Gastrocnemius medialis (tissue), 4 donors: ENCODE results near the gene PPP6R2. TPM values are rescaled to one million over a fixed set of nuclear protein-coding genes. Genes with fewer than 3 reads are reported as not detected.
"Not testable (repeated sequence)": the region's sequence is repeated elsewhere in the genome, so short reads cannot be mapped to it uniquely, and the experiment has no call there.

Experiments used
- ATAC-seq, 2 donors: fragments of 150-250 bp; one replicate each; pipeline ENCODE4 v1.9.1; 2016
- DNase-seq, 2 donors: peaks; one replicate each; pipeline ENCODE4 v3.0.0-alpha.2; 2019
- H3K27ac ChIP-seq, 4 donors: fragments of 200-600 bp; sonication (generic); 1 replicate in 1 of 4; 2 replicates in 3 of 4; pipeline ENCODE4 v1.5.1; 2016 to 2018; ENCODE audit warnings: mild to moderate bottlenecking in 2 of 4, moderate library complexity in 1 of 4
- H3K27me3 ChIP-seq, 3 donors: fragments of 200-600 bp; sonication (generic) in 2 of 3; 1 replicate in 1 of 3; 2 replicates in 2 of 3; pipeline versions ENCODE4 v1.5.1 to v1.6.0; 2016 to 2019; ENCODE audit warnings: mild to moderate bottlenecking in 1 of 3, moderate library complexity in 1 of 3
- H3K36me3 ChIP-seq, 2 donors: fragments of 200-600 bp; sonication (generic) in 1 of 2; one replicate each; pipeline ENCODE4 v1.5.1; 2017 to 2018
- H3K4me1 ChIP-seq, 2 donors: fragments of 200-600 bp; sonication (generic) in 1 of 2; one replicate each; pipeline ENCODE4 v1.5.1; 2016 to 2017; ENCODE audit warnings: mild to moderate bottlenecking in 2 of 2
- H3K4me3 ChIP-seq, 4 donors: fragments of 200-600 bp; sonication (generic) in 3 of 4; 1 replicate in 1 of 4; 2 replicates in 3 of 4; pipeline ENCODE4 v1.5.1; 2016 to 2019; ENCODE audit warnings: mild to moderate bottlenecking in 2 of 4
- H3K9me3 ChIP-seq, 3 donors: fragments of 200-600 bp; sonication (generic) in 2 of 3; 1 replicate in 1 of 3; 2 replicates in 2 of 3; pipeline ENCODE4 v1.5.1; 2016 to 2019
- CTCF ChIP-seq, 5 experiments: fragments of 450-650 bp in 3 of 5; fragments of 200-600 bp in 2 of 5; sonication (generic) in 2 of 5; IDR thresholded peaks in 4 of 5; conservative IDR thresholded peaks in 1 of 5; 1 replicate in 4 of 5; 2 replicates in 1 of 5; pipeline ENCODE4 v1.5.1; 2016 to 2019; ENCODE audit warnings: antibody characterized with exemption in 5 of 5, mild to moderate bottlenecking in 3 of 5, moderate library complexity in 3 of 5
- POLR2A ChIP-seq, 2 donors: fragments of 450-650 bp; IDR thresholded peaks; one replicate each; pipeline ENCODE4 v1.6.1; 2017; ENCODE audit warnings: antibody characterized with exemption in 2 of 2, mild to moderate bottlenecking in 2 of 2, moderate library complexity in 2 of 2
- in situ Hi-C, 4 donors: fragments of 200-750 bp; cut with MboI; loops; one replicate each; pipeline versions ENCODE4 v1.15.0 to v1.8.0; 2017; ENCODE audit warnings: low sequenced_read_pairs in 4 of 4
- intact Hi-C: fragments of 100-400 bp; cut with DNase I; formaldehyde crosslinking; loops from one replicate; pipeline ENCODE4 v1.15.1; 2023; ENCODE audit warnings: low total_unique reads
- total RNA-seq, 4 donors: library from RNA; depleted of rRNA; stranded (reverse); fragments of >200 nt; gene quantifications; one replicate each; pipeline versions ENCODE4 v1.1.0 to v1.2.3, GENCODE V29; 2016

PPP6R2 gene
- total RNA-seq, 4 donors from 2014 or later = 55.7 to 96.2 (median 74.1) TPM

GRCh38 chr22:50406416-50407170 lies 63.5 kb downstream of the PPP6R2 start:
- peaks cover 0 to 26% of the 10 kb centered on the region in 2 donors for H3K36me3 ChIP-seq
- DNase-seq (no peak), ATAC-seq (no peak)
- no peaks in the 10 kb centered on the region for H3K27me3 ChIP-seq
- H3K4me1 ChIP-seq = peaks cover 0 to 4% of the 10 kb centered on the region in 2 donors
- in situ Hi-C loops (no loop called here), intact Hi-C loops (no loop called here)
- H3K27ac ChIP-seq = no peak overlapping the region
- no peak for TF ChIP-seq POLR2A (IDR thresholded peaks at IDR 0.05)
- no peak for TF ChIP-seq CTCF (IDR thresholded peaks at IDR 0.05 in 4 of 5, conservative IDR thresholded peaks at IDR 0.05 in 1 of 5)
- H3K9me3 ChIP-seq = no peaks in the 10 kb centered on the region
- no peak overlapping the region for H3K4me3 ChIP-seq

- Histone ChIP-seq H3K9me3 (no peaks in the 10 kb centered on the region), H3K4me3 (no peak overlapping the region), H3K27me3 (no peaks in the 10 kb centered on the region), H3K4me1 (peaks cover 0 to 4% of the 10 kb centered on the region in 2 donors), H3K27ac (no peak overlapping the region), H3K36me3 (peaks cover 0 to 30% of the 10 kb centered on the region in 2 donors)
- in situ Hi-C loops = no loop called here
- no peak for TF ChIP-seq POLR2A (IDR thresholded peaks at IDR 0.05)
- TF ChIP-seq CTCF (IDR thresholded peaks at IDR 0.05 in 4 of 5, conservative IDR thresholded peaks at IDR 0.05 in 1 of 5) = no peak
- ATAC-seq (no peak), DNase-seq (no peak)
- intact Hi-C loops = no loop called here
These were observed 65.2 kb downstream of the PPP6R2 start for GRCh38 chr22:50408311-50408710.

GRCh38 chr22:50408954-50409353 lies 65.8 kb downstream of the PPP6R2 start:
- intact Hi-C loops, in situ Hi-C loops: not testable (repeated sequence)
- H3K36me3 ChIP-seq = peaks cover 0 to 36% of the 10 kb centered on the region in 2 donors

GRCh38 chr22:50414476-50415248 lies 71.5 kb downstream of the PPP6R2 start:
- in situ Hi-C loops = no loop called here
- Histone ChIP-seq H3K9me3 (no peaks in the 10 kb centered on the region), H3K36me3 (peaks cover 0 to 70% of the 10 kb centered on the region in 2 donors), H3K4me1 (no peaks in the 10 kb centered on the region), H3K4me3 (no peak overlapping the region), H3K27ac (no peak overlapping the region), H3K27me3 (no peaks in the 10 kb centered on the region)
- TF ChIP-seq CTCF (IDR thresholded peaks at IDR 0.05 in 4 of 5, conservative IDR thresholded peaks at IDR 0.05 in 1 of 5) (no peak), POLR2A (IDR thresholded peaks at IDR 0.05) (no peak)
- intact Hi-C loops = no loop called here
- DNase-seq = no peak
- no peak for ATAC-seq

More at GRCh38 chr22:50408954-50409353, 65.8 kb downstream of the PPP6R2 start:
- H3K27ac ChIP-seq, H3K4me3 ChIP-seq, H3K4me1 ChIP-seq, H3K27me3 ChIP-seq, ATAC-seq, DNase-seq, H3K9me3 ChIP-seq: not testable (repeated sequence)

GRCh38 chr22:50415426-50415825 lies 72.3 kb downstream of the PPP6R2 start:
- no peak for ATAC-seq
- H3K36me3 ChIP-seq = peaks cover 0 to 76% of the 10 kb centered on the region in 2 donors
- no peak for DNase-seq
- H3K9me3 ChIP-seq = no peaks in the 10 kb centered on the region
- H3K4me3 ChIP-seq = no peak overlapping the region
- H3K4me1 ChIP-seq = no peaks in the 10 kb centered on the region
- in situ Hi-C loops = no loop called here
- no peaks in the 10 kb centered on the region for H3K27me3 ChIP-seq
- intact Hi-C loops = no loop called here
- TF ChIP-seq POLR2A (IDR thresholded peaks at IDR 0.05) (no peak), CTCF (IDR thresholded peaks at IDR 0.05 in 4 of 5, conservative IDR thresholded peaks at IDR 0.05 in 1 of 5) (no peak)
- H3K27ac ChIP-seq = no peak overlapping the region
